IPS-20b (cell line): ENCODE measurements around the gene WNT11.

Experiments used
- H3K27ac ChIP-seq: one replicate; pipeline ENCODE4 v1.5.1; 2013; ENCODE audit warnings: low read length
- H3K27me3 ChIP-seq: 2 replicates; pipeline ENCODE4 v1.6.1; 2013; ENCODE audit warnings: mild to moderate bottlenecking, low read length, inconsistent platforms; ENCODE audit not compliant: insufficient read depth
- H3K36me3 ChIP-seq: 2 replicates; pipeline ENCODE4 v1.6.1; 2013; ENCODE audit warnings: low read depth, mild to moderate bottlenecking, inconsistent platforms, low read length, moderate library complexity; ENCODE audit not compliant: insufficient read depth
- H3K4me1 ChIP-seq: 2 replicates; pipeline ENCODE4 v1.6.1; 2013; ENCODE audit warnings: mild to moderate bottlenecking, control low read depth, inconsistent platforms, low read length, moderate library complexity; ENCODE audit not compliant: insufficient read depth
- H3K4me3 ChIP-seq: 2 replicates; pipeline ENCODE4 v1.5.1; 2013; ENCODE audit warnings: mild to moderate bottlenecking, low read length, inconsistent platforms
- H3K9ac ChIP-seq: 2 replicates; pipeline ENCODE4 v1.6.1; 2013; ENCODE audit warnings: low read depth, mild to moderate bottlenecking, inconsistent platforms, low read length, moderate library complexity
- H3K9me3 ChIP-seq: 2 replicates; pipeline ENCODE4 v1.6.1; 2013; ENCODE audit warnings: mild to moderate bottlenecking, low read depth, low read length, inconsistent platforms; ENCODE audit not compliant: insufficient read depth

WNT11 gene

GRCh38 chr11:76140912-76141574 lies 65.3 kb downstream of the WNT11 start:
- H3K36me3 ChIP-seq, result peaks cover 9% of the 10 kb centered on the region; the same call in 1 of the 2 replicates
- H3K27ac ChIP-seq, result no peak overlapping the region
- no peak overlapping the region for H3K4me3 ChIP-seq
- H3K27me3 ChIP-seq, result no peaks in the 10 kb centered on the region
- H3K9me3 ChIP-seq, result no peaks in the 10 kb centered on the region
- H3K4me1 ChIP-seq, result no peaks in the 10 kb centered on the region
- H3K9ac ChIP-seq, result no peak overlapping the region

DNA sequence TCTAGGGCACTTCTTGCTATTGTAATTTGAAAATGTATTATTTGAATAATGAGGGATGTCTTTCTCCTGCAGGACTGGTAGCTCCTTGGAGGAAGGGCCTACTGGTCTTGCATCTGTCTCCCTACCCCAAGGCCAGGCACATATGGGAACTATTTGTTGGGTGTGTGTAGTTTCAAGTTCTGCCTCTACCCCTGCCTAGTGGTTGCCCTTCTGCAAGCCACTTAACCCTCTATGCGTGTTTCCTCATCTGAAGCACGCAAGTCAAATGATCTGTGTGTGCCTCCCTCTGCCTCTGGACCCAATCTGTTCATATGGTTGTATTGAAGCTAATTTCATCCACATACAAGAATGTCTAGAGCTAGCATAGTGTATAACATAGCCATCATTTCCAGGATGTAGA lies 67.0 kb downstream of the WNT11 start:
- H3K9ac ChIP-seq, result no peak overlapping the region
- H3K4me1 ChIP-seq, result no peaks in the 10 kb centered on the region
- H3K9me3 ChIP-seq, result no peaks in the 10 kb centered on the region
- no peak overlapping the region for H3K4me3 ChIP-seq
- H3K27ac ChIP-seq, result no peak overlapping the region
- H3K36me3 ChIP-seq, result peaks cover 9% of the 10 kb centered on the region; the same call in 1 of the 2 replicates
- no peaks in the 10 kb centered on the region for H3K27me3 ChIP-seq
